Airway epithelial cell (primary cell): ENCODE results near the gene ZNF610. TPM values are rescaled to one million over a fixed set of nuclear protein-coding genes. Genes with fewer than 3 reads are reported as not detected.

Experiments
- total RNA-seq: library from RNA; depleted of rRNA; stranded (reverse); fragments of >200 nt; gene quantifications from 2 replicates; pipeline ENCODE4 v1.2.3, GENCODE V29; 2015

The ZNF610 gene
- 0.33 and 0.63 TPM in 2 replicates for total RNA-seq

DNA sequence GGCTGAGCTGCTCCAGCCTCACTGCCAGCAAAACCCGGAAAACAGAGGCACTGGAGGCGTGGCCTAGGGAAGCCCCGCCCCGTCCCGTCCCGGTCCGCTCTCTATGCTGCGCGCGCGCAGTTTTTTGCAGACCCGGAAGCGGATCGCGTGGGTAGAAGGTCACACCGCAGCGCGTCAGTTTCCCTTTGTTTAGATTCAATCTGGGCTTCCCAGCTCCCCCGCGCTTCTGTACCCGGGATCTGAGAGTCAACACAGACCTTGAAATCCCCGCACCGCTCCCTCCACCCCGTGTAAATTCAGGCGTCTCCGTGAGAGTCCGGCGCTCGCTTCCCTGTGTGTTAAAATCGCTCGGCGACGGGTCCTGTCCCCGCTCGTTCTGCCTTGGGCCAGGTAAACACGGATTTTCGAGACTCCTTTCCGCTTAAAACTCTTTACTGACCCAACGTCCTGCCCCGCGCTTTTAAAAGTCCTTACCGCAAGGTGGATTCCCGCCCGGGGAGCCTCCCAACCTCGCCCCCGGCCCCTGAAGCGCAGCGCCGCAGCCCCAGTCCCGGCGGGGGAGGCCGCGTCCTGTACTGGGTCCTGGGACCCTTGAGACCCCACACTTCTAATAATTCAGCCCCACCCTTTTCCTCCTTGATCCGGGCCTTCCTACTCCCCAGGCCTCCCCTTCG is at the start of gene ZNF610:
ZNF610 (plus strand) TSS at position 127 of the 674 bp plus-strand sequence. CDS start 12,930 bp downstream, outside the sequence.

DNA sequence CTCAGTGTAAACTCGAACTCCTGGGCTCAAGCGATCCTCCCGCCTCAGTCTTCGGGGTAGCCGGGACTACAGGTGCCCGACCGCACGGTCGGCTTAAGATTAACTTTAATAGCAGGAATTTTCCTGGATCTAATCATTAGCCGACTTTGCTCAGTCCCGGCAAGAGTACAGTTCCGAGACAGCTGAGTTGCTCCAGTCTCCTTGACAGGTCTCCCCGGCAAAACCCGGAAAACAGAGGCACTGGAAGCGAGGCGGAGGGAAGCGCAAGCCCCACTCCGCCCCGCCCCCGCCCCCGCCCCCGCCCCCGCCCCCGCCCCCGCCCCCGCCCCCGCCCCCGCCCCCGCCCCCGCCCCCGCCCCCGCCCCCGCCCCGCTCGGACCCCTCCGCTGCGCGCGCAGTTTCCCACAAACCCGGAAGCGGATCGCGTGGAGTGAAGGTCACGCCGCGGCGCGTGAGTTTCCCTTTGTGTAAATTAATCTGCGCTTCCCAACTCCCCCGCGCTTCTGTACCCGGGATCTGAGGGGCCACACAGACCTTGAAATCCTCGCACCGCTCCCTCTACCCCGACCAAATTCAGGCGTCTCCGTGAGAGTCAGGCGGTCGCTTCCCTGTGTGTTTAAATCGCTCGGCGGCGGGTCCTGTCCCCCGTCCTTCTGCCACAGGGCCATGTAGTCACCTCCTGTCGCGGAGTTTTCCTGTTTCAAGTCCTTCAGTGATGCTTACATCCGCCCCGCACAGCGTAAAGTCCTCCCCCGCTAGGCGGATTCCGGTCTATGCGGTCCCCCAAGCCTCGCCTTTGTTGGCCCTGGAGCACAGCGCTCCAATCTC is 39.1 kb upstream of the ZNF610 start, which contains the start of gene ZNF480:
ZNF480 (plus strand) TSS at position 397 of the 828 bp plus-strand sequence. CDS start 3,244 bp downstream, outside the sequence.

GRCh38 chr19:52369559-52370340 is 33.7 kb downstream of the ZNF610 start, which contains the start of gene ZNF880:
ZNF880 (plus strand) TSS chr19:52369923; CDS start chr19:52369966, 43 bp downstream.

DNA sequence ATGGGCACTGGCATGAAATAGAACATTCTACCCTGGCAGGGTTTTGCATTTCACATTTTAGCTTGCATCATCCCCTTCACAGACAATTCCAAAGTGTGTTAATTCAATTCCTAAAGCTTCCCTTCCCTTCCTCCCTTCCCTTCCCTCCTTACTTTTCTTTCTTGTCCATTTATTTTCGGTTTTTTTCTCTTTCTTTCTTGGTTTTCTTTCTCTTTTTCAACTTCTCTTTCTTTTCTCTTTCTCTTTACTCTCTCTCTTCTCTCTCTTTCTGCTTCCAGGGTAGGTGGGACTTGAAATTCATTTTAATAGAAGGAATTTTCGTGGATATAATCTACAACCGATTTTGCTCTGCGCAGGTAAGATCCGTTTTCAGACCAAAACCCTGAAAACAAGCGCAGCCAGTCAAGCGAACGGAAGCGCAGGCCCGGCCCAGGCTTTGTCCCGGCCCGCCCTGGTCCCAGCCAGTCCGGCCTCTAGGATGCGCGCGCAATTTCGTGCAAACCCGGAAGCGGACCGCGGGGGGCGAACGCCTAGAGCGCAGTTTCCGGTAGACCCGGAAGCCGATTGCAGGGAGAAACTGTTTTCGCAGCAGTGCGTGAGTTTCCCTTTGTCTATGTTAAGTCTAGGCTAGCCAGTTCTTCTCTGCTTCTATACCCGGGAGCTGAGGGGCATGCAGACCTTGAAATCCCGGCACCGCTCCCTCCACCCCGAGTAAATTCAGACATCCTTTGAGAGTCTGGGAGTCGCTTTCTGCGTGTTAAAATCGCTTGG is 61.5 kb downstream of the ZNF610 start, which contains the start of gene ZNF528:
ZNF528 (plus strand) TSS at position 540 of the 771 bp plus-strand sequence. CDS start 4,165 bp downstream, outside the sequence.

Other genes with a start within 250 kb of the ZNF610 start
- 3.3 and 7.5 TPM in 2 replicates for gene ZNF841, start 240.5 kb upstream of the ZNF610 start, total RNA-seq
- 3.5 and 5.6 TPM in 2 replicates for gene ZNF616, start 196.3 kb upstream of the ZNF610 start, total RNA-seq
- gene ZNF836, start 164.6 kb upstream of the ZNF610 start, total RNA-seq = 3.3 and 6.3 TPM in 2 replicates
- 234 and 274 TPM in 2 replicates for gene PPP2R1A, start 146.2 kb upstream of the ZNF610 start, total RNA-seq
- gene ZNF766, start 66.7 kb upstream of the ZNF610 start, total RNA-seq = 5.5 and 6.8 TPM in 2 replicates
- 14.2 and 21.0 TPM in 2 replicates for gene ZNF480, start 39.1 kb upstream of the ZNF610 start, total RNA-seq
- 5.6 and 7.3 TPM in 2 replicates for gene ZNF880, start 33.7 kb downstream of the ZNF610 start, total RNA-seq
- gene ZNF528, start 61.6 kb downstream of the ZNF610 start, total RNA-seq = 2.4 and 3.9 TPM in 2 replicates
- not detected in 2 replicates for gene ZNF534, start 92.9 kb downstream of the ZNF610 start, total RNA-seq
- 0.14 and 0.35 TPM in 2 replicates for gene ZNF578, start 117.3 kb downstream of the ZNF610 start, total RNA-seq
- 3.8 and 4.7 TPM in 2 replicates for gene ZNF808, start 191.4 kb downstream of the ZNF610 start, total RNA-seq
- gene ZNF701, start 234.0 kb downstream of the ZNF610 start, total RNA-seq = 2.9 and 6.3 TPM in 2 replicates